ENCODE results near the gene FGD4. TPM values are rescaled to one million over a fixed set of nuclear protein-coding genes. Genes with fewer than 3 reads are reported as not detected.

The FGD4 gene
- total and polyA plus RNA-seq, 2 experiments from 2014 or later: 1.1 to 3.4 TPM

DNA sequence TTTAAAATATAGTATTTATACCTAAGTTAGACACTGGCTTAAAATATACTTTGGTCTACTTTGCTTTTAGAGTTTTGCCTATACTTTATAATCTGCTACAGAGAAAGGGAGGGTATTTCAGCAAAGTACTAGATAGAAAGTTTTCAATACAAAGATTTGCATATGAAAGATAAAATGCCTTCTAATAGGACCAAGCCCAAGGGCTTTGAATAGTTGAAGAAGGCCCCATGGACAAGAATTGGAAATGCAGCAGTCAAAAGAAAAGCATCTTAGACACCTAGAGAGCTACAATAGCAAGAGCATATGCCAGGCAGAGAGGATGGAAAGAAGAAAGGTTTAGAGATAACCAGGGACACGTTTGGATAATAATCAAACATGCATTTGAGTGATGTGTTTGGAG lies 196.7 kb downstream of the FGD4 start:
- Histone ChIP-seq H3K27me3 (replicated peaks; ENCODE audit: insufficient read depth) (no peaks in the 10 kb centered on the region), H3K9me3 (ENCODE audit: low read depth) (no peaks in the 10 kb centered on the region), H4K20me1 (ENCODE audit: insufficient read depth) (no peaks in the 10 kb centered on the region), H3F3A (ENCODE audit: insufficient read depth) (no peaks in the 10 kb centered on the region), H3K9me2 (ENCODE audit: insufficient read depth) (no peaks in the 10 kb centered on the region), H2AFZ (no peak overlapping the region), H3K4me2 (ENCODE audit: unreplicated experiment) (no peak overlapping the region), H3K9ac (no peak overlapping the region), H3K27ac (no peak overlapping the region), H3K4me1 (ENCODE audit: insufficient read depth) (no peaks in the 10 kb centered on the region), H3K79me2 (ENCODE audit: insufficient read depth) (no peaks in the 10 kb centered on the region), H3K4me3 (no peak overlapping the region), H3K36me3 (ENCODE audit: low read depth) (no peaks in the 10 kb centered on the region)
- TF ChIP-seq EZH2phosphoT487 (IDR thresholded peaks at IDR 0.05; ENCODE audit: insufficient read depth, low read depth) (no peak), EZH2 (IDR thresholded peaks at IDR 0.05; ENCODE audit: insufficient read depth, poor library complexity, severe bottlenecking) (no peak)
- no peak for DNase-seq
- in situ Hi-C loops (cut with MboI): no loop called here
- WGBS, 2 experiments (ENCODE audit: low coverage in 1 of 2, low lambda C conversion rate in 2 of 2, missing lambda C conversion rate in 2 of 2): 36 to 45% methylated on average over 1 of the region's 1 CpG

DNA sequence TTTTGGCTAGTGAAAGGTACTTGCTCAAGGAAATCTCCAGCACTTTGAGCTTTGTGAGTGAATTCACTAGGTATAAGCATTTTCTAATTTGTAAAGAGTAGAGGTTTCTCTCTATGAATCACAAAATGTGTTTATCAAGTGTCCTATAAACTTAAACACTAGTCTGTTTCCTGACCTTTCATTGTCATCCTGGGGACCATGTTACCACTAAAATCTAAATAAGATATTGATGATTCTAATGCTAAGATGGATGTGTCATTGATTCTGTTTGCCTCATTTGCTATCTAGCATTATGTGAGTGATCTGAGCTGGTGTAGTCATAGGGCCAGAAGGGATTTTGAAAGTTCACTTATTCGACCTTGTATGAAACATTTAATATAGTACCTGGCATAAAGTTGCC lies 199.3 kb downstream of the FGD4 start:
- in situ Hi-C loops (cut with MboI): no loop called here
- Histone ChIP-seq H3K4me2 (ENCODE audit: unreplicated experiment) (no peak overlapping the region), H3K9me2 (ENCODE audit: insufficient read depth) (no peaks in the 10 kb centered on the region), H3K4me1 (ENCODE audit: insufficient read depth) (no peaks in the 10 kb centered on the region), H3K36me3 (ENCODE audit: low read depth) (no peaks in the 10 kb centered on the region), H2AFZ (no peak overlapping the region), H4K20me1 (ENCODE audit: insufficient read depth) (no peaks in the 10 kb centered on the region), H3K27ac (no peak overlapping the region), H3K4me3 (no peak overlapping the region), H3F3A (ENCODE audit: insufficient read depth) (no peaks in the 10 kb centered on the region), H3K9ac (no peak overlapping the region), H3K9me3 (ENCODE audit: low read depth) (no peaks in the 10 kb centered on the region), H3K27me3 (replicated peaks; ENCODE audit: insufficient read depth) (no peaks in the 10 kb centered on the region), H3K79me2 (ENCODE audit: insufficient read depth) (no peaks in the 10 kb centered on the region)
- 71 to 83% methylated on average over 1 of the region's 1 CpG for WGBS, 2 experiments (ENCODE audit: low coverage in 1 of 2, low lambda C conversion rate in 2 of 2, missing lambda C conversion rate in 2 of 2)
- TF ChIP-seq EZH2 (IDR thresholded peaks at IDR 0.05; ENCODE audit: insufficient read depth, poor library complexity, severe bottlenecking) (no peak), EZH2phosphoT487 (IDR thresholded peaks at IDR 0.05; ENCODE audit: insufficient read depth, low read depth) (no peak)
- no peak for DNase-seq

DNA sequence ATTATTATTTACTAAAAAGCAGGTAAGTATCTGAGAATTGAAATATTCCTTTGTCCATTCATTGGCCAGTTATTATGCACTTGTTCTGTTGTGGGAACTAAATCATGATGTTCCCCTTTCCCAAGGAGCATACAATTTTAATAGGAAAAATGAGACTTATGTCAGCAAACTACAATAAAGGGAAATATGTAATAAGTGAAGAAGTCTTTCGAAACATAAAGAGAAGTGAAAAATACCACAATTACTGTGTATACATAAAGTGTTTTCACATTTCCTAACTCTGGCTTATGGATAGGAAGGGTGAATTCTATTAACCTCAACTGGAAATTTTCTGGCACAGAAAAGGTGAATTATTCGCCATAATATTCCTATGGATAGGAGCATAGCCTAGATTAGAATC lies 201.3 kb downstream of the FGD4 start:
- Histone ChIP-seq H3K9ac (no peak overlapping the region), H3K4me3 (no peak overlapping the region)
- in situ Hi-C loops (cut with MboI): no loop called here

DNA sequence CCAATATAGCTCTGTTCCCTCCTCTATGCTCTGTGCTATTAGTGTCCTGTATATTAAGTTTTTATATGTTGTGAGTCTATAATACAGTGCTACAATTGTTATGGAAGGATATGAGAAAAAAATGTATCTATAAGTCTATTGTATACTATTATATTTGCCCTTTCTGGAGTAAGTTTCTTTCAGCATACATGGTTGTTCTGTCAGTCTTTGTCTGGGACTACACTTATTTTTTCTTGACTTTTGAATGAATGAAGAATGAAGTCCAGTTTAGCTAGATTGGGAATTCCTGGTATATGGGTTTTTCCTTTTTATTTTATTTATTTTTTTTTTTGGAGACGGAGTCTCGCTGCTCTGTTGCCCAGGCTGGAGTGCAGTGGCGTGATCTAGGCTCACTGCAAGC lies 203.7 kb downstream of the FGD4 start:
- no peaks in the 10 kb centered on the region for H3K36me3 ChIP-seq (ENCODE audit: low read depth)
- H3K4me3 ChIP-seq: no peak overlapping the region
- no peaks in the 10 kb centered on the region for H4K20me1 ChIP-seq (ENCODE audit: insufficient read depth)
- no peak overlapping the region for H2AFZ ChIP-seq
- no peaks in the 10 kb centered on the region for H3K79me2 ChIP-seq (ENCODE audit: insufficient read depth)
- no peak overlapping the region for H3K27ac ChIP-seq
- no peaks in the 10 kb centered on the region for H3K4me1 ChIP-seq (ENCODE audit: insufficient read depth)
- H3K4me2 ChIP-seq (ENCODE audit: unreplicated experiment): no peak overlapping the region
- in situ Hi-C loops (cut with MboI): no loop called here
- H3K9me2 ChIP-seq (ENCODE audit: insufficient read depth): no peaks in the 10 kb centered on the region
- no peaks in the 10 kb centered on the region for H3K27me3 ChIP-seq (replicated peaks; ENCODE audit: insufficient read depth)
- no peak for DNase-seq
- TF ChIP-seq EZH2 (IDR thresholded peaks at IDR 0.05; ENCODE audit: insufficient read depth, poor library complexity, severe bottlenecking) (no peak), EZH2phosphoT487 (IDR thresholded peaks at IDR 0.05; ENCODE audit: insufficient read depth, low read depth) (no peak)
- H3K9ac ChIP-seq: no peak overlapping the region
- WGBS, 2 experiments (ENCODE audit: low coverage in 1 of 2, low lambda C conversion rate in 2 of 2, missing lambda C conversion rate in 2 of 2): 96 to 100% methylated on average over 3 of the region's 3 CpGs
- no peaks in the 10 kb centered on the region for H3K9me3 ChIP-seq (ENCODE audit: low read depth)
- H3F3A ChIP-seq (ENCODE audit: insufficient read depth): no peaks in the 10 kb centered on the region

More for the DNA sequence above, 201.3 kb downstream of the FGD4 start:
- WGBS, 2 experiments (ENCODE audit: low coverage in 1 of 2, low lambda C conversion rate in 2 of 2, missing lambda C conversion rate in 2 of 2): 93 to 95% methylated on average over 2 of the region's 2 CpGs
- no peak overlapping the region for H3K4me2 ChIP-seq (ENCODE audit: unreplicated experiment)
- H3K27me3 ChIP-seq (replicated peaks; ENCODE audit: insufficient read depth): no peaks in the 10 kb centered on the region
- DNase-seq: no peak
- H3F3A ChIP-seq (ENCODE audit: insufficient read depth): no peaks in the 10 kb centered on the region
- H3K9me3 ChIP-seq (ENCODE audit: low read depth): no peaks in the 10 kb centered on the region
- no peaks in the 10 kb centered on the region for H3K79me2 ChIP-seq (ENCODE audit: insufficient read depth)
- no peak overlapping the region for H3K27ac ChIP-seq
- no peaks in the 10 kb centered on the region for H3K9me2 ChIP-seq (ENCODE audit: insufficient read depth)
- H3K36me3 ChIP-seq (ENCODE audit: low read depth): no peaks in the 10 kb centered on the region
- TF ChIP-seq EZH2phosphoT487 (IDR thresholded peaks at IDR 0.05; ENCODE audit: insufficient read depth, low read depth) (no peak), EZH2 (IDR thresholded peaks at IDR 0.05; ENCODE audit: insufficient read depth, poor library complexity, severe bottlenecking) (no peak)
- no peak overlapping the region for H2AFZ ChIP-seq
- no peaks in the 10 kb centered on the region for H3K4me1 ChIP-seq (ENCODE audit: insufficient read depth)
- H4K20me1 ChIP-seq (ENCODE audit: insufficient read depth): no peaks in the 10 kb centered on the region

DNA sequence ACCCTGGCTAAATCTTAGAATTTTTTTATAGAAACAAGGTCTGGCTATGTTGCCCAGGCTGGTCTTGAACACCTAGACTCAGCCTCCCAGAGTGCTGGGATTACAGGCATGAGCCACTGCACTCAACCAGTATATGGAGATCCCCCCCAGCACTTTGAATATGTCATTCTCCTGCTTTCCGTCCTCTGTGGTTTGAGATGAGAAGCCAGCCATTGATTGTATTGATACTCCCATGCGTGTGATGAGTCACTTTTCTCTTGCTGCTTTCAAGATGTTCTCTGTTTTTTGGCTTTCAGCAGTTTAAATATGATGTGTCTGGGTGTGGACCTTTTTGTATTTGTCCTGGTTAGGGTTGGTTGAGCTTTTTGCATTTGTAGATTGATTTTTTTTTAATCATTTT lies 204.5 kb downstream of the FGD4 start:
- Histone ChIP-seq H3K36me3 (ENCODE audit: low read depth) (no peaks in the 10 kb centered on the region), H2AFZ (peak overlapping the region; percentile 27; the same call in 1 of the 2 replicates), H3F3A (ENCODE audit: insufficient read depth) (no peaks in the 10 kb centered on the region), H3K9me2 (ENCODE audit: insufficient read depth) (no peaks in the 10 kb centered on the region), H3K79me2 (ENCODE audit: insufficient read depth) (no peaks in the 10 kb centered on the region), H4K20me1 (ENCODE audit: insufficient read depth) (no peaks in the 10 kb centered on the region), H3K9me3 (ENCODE audit: low read depth) (no peaks in the 10 kb centered on the region), H3K4me3 (no peak overlapping the region), H3K9ac (no peak overlapping the region), H3K4me2 (ENCODE audit: unreplicated experiment) (no peak overlapping the region), H3K27ac (no peak overlapping the region), H3K4me1 (ENCODE audit: insufficient read depth) (no peaks in the 10 kb centered on the region), H3K27me3 (replicated peaks; ENCODE audit: insufficient read depth) (no peaks in the 10 kb centered on the region)
- WGBS, 2 experiments (ENCODE audit: low coverage in 1 of 2, low lambda C conversion rate in 2 of 2, missing lambda C conversion rate in 2 of 2): 31 to 41% methylated on average over 2 of the region's 2 CpGs
- DNase-seq: peak; percentile 78
- in situ Hi-C loops (cut with MboI): no loop called here
- TF ChIP-seq EZH2phosphoT487 (IDR thresholded peaks at IDR 0.05; ENCODE audit: insufficient read depth, low read depth) (no peak), EZH2 (IDR thresholded peaks at IDR 0.05; ENCODE audit: insufficient read depth, poor library complexity, severe bottlenecking) (no peak)

All from GM23248 (cell line).